Lung microvascular endothelial cell (primary cell): Measurements from ENCODE around the gene CDH9. TPM values are rescaled to one million over a fixed set of nuclear protein-coding genes. Genes with fewer than 3 reads are reported as not detected.
"Not testable (repeated sequence)": the region's sequence is repeated elsewhere in the genome, so short reads cannot be mapped to it uniquely, and the experiment has no call there.

ENCODE experiments used
- DNase-seq, 2 donors: peaks; one replicate each; pipeline versions ENCODE4 v3.0.0 to v3.0.0-alpha.2; 2010; ENCODE audit warnings: low read depth in 2 of 2
- total RNA-seq: library from RNA; depleted of rRNA; stranded (reverse); fragments of >200 nt; gene quantifications from 2 replicates; pipeline ENCODE4 v1.2.1, GENCODE V29; 2014

Gene CDH9
- total RNA-seq, 1 donor from 2014 or later = not detected

- DNase-seq = no peak
Measured at GRCh38 chr5:26955161-26955560, 83.2 kb downstream of the CDH9 start.

- DNase-seq = no peak
Measured at GRCh38 chr5:26948921-26949320, 89.5 kb downstream of the CDH9 start.

GRCh38 chr5:26945901-26946300, 92.5 kb downstream of the CDH9 start:
- no peak for DNase-seq

- no peak for DNase-seq
Measured at GRCh38 chr5:26942481-26942880, 95.9 kb downstream of the CDH9 start.

GRCh38 chr5:26940994-26941393, 97.4 kb downstream of the CDH9 start:
- no peak for DNase-seq

- DNase-seq = no peak
Measured at GRCh38 chr5:26932238-26932637, 106.1 kb downstream of the CDH9 start.

- DNase-seq = no peak
Measured at GRCh38 chr5:26921439-26921838, 116.9 kb downstream of the CDH9 start.

- no peak for DNase-seq
Measured at GRCh38 chr5:26903469-26903868, 134.9 kb downstream of the CDH9 start.

GRCh38 chr5:26894719-26895263, 143.6 kb downstream of the CDH9 start:
- DNase-seq = no peak

GRCh38 chr5:26893078-26893477, 145.3 kb downstream of the CDH9 start:
- DNase-seq = no peak

- no peak for DNase-seq
Measured at GRCh38 chr5:26889815-26890214, 148.6 kb downstream of the CDH9 start.

GRCh38 chr5:26884481-26884880, 153.9 kb downstream of the CDH9 start:
- DNase-seq = no peak

GRCh38 chr5:26883375-26883774, 155.0 kb downstream of the CDH9 start:
- DNase-seq = no peak

GRCh38 chr5:26881901-26882300, 156.5 kb downstream of the CDH9 start:
- no peak for DNase-seq

- DNase-seq = no peak
Measured at GRCh38 chr5:26877154-26877553, 161.2 kb downstream of the CDH9 start.

- no peak for DNase-seq
Measured at GRCh38 chr5:26872337-26872736, 166.0 kb downstream of the CDH9 start.

GRCh38 chr5:26869781-26870180, 168.6 kb downstream of the CDH9 start:
- no peak for DNase-seq

GRCh38 chr5:26868504-26868903, 169.9 kb downstream of the CDH9 start:
- DNase-seq = no peak

- DNase-seq = no peak
Measured at GRCh38 chr5:26864061-26864460, 174.3 kb downstream of the CDH9 start.

- no peak for DNase-seq
Measured at GRCh38 chr5:26856238-26856637, 182.1 kb downstream of the CDH9 start.

- DNase-seq = not testable (repeated sequence)
Measured at GRCh38 chr5:26852450-26852849, 185.9 kb downstream of the CDH9 start.

- DNase-seq = no peak
Measured at GRCh38 chr5:26847041-26847736, 191.2 kb downstream of the CDH9 start.

GRCh38 chr5:26843677-26844076, 194.7 kb downstream of the CDH9 start:
- no peak for DNase-seq

GRCh38 chr5:26833596-26833995, 204.8 kb downstream of the CDH9 start:
- no peak for DNase-seq
